Kidney (tissue), 11 donors: ENCODE measurements around the gene PARG. TPM values are rescaled to one million over a fixed set of nuclear protein-coding genes. Genes with fewer than 3 reads are reported as not detected.
"Not testable (repeated sequence)": the region's sequence is repeated elsewhere in the genome, so short reads cannot be mapped to it uniquely, and the experiment has no call there.

Experiments
- DNase-seq, 5 donors: peaks; one replicate each; pipeline ENCODE4 v3.0.0-alpha.2; 2013 to 2020
- FAIRE-seq: peaks from 2 replicates; lab custom pipeline; 2012; peaks lifted over from hg19 to GRCh38; lab: Jason Lieb, UNC
- H3K27ac ChIP-seq, 2 donors: one replicate each; pipeline ENCODE4 v1.7.0; 2013; ENCODE audit warnings: low read depth in 2 of 2, low read length in 2 of 2, inconsistent platforms in 1 of 2
- H3K27me3 ChIP-seq: one replicate; pipeline ENCODE4 v1.7.1; 2013; ENCODE audit warnings: low read length, inconsistent platforms; ENCODE audit not compliant: control insufficient read depth, insufficient read depth
- H3K36me3 ChIP-seq, 3 donors: one replicate each; pipeline versions ENCODE4 v1.7.0 to v1.7.1; 2013; ENCODE audit warnings: low read length in 3 of 3, control low read depth in 1 of 3, inconsistent platforms in 1 of 3; ENCODE audit not compliant: insufficient read depth in 3 of 3, control insufficient read depth in 2 of 3
- H3K4me1 ChIP-seq, 3 donors: one replicate each; pipeline versions ENCODE4 v1.7.0 to v1.7.1; 2013; ENCODE audit warnings: low read length in 3 of 3, inconsistent platforms in 1 of 3, low read depth in 1 of 3; ENCODE audit not compliant: control insufficient read depth in 2 of 3, insufficient read depth in 2 of 3
- H3K4me3 ChIP-seq, 3 donors: one replicate each; pipeline versions ENCODE4 v1.7.0 to v1.8.1; 2013; ENCODE audit warnings: low read length in 3 of 3, control low read depth in 1 of 3, inconsistent platforms in 1 of 3
- H3K9ac ChIP-seq, 3 donors: one replicate each; pipeline versions ENCODE4 v1.7.0 to v1.7.1; 2013; ENCODE audit warnings: low read length in 3 of 3, control low read depth in 1 of 3, inconsistent platforms in 1 of 3
- H3K9me3 ChIP-seq, 3 donors: one replicate each; pipeline versions ENCODE4 v1.7.0 to v1.7.1; 2013; ENCODE audit warnings: low read length in 3 of 3, control low read depth in 1 of 3, inconsistent platforms in 1 of 3; ENCODE audit not compliant: control insufficient read depth in 2 of 3, insufficient read depth in 1 of 3
- intact Hi-C: fragments of 100-400 bp; cut with DNase I; formaldehyde crosslinking; loops from one replicate; pipeline ENCODE4 v1.11.1; 2022
- polyA plus RNA-seq: library from polyadenylated mRNA; stranded (reverse); fragments of 350-450 nt; fragmentation: Illumina TruSeq; extraction: RNeasy Lipid Tissue Mini Kit (QIAGEN cat#74804); gene quantifications from one replicate; pipeline ENCODE4 v1.2.3, GENCODE V29; 2014; ENCODE audit warnings: low read depth, low replicate concordance; ENCODE audit not compliant: insufficient read depth
- total RNA-seq: library from RNA; stranded (reverse); fragmentation: NEBNext Ultra II Directional; extraction: Animal tissue kit (Norgen Biotek cat#: 25700); gene quantifications from one replicate; pipeline ENCODE4 v1.2.1, GENCODE V29; 2021
- donor health status: control.
- donor health status: control.
- donor health status: DM: yes; HTN: yes; CAD: no.
- donor health status: Normal renal cell carcinoma (clear cell type).

Gene PARG
- total and polyA plus RNA-seq, 2 donors from 2014 or later = 7.8 to 30.3 TPM

DNA sequence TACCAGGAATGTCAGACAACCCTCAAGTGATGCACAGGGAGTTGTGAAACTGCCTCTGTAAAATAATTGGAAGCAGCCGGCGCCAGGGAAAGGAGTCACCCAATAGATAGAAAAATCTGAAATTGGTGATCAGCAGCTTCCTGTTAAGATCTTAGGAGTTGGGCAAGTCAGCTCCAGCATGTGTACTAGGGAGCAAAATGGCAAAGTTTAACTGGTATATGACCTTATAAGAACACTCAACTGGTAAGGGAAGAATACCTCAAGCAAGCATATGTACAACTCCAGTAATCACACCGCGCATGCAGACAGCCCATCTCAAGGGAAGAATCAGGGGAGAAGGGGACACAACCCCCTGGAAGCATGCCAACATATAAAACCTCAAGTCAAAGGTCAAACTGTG lies 18.3 kb downstream of the PARG start:
- H3K4me3 ChIP-seq, H3K36me3 ChIP-seq, H3K27ac ChIP-seq, intact Hi-C loops, H3K9me3 ChIP-seq, FAIRE-seq, H3K9ac ChIP-seq, DNase-seq, H3K4me1 ChIP-seq, H3K27me3 ChIP-seq: not testable (repeated sequence)

GRCh38 chr10:49922041-49922440 lies 19.8 kb downstream of the PARG start:
- H3K27me3 ChIP-seq, H3K4me1 ChIP-seq, H3K36me3 ChIP-seq, H3K9ac ChIP-seq, H3K4me3 ChIP-seq, intact Hi-C loops, DNase-seq, H3K9me3 ChIP-seq, H3K27ac ChIP-seq, FAIRE-seq: not testable (repeated sequence)

- FAIRE-seq, intact Hi-C loops, H3K4me1 ChIP-seq, H3K36me3 ChIP-seq, H3K27me3 ChIP-seq, H3K9me3 ChIP-seq, H3K27ac ChIP-seq, DNase-seq, H3K9ac ChIP-seq, H3K4me3 ChIP-seq: not testable (repeated sequence)
These were observed 23.9 kb downstream of the PARG start for GRCh38 chr10:49917927-49918326.

DNA sequence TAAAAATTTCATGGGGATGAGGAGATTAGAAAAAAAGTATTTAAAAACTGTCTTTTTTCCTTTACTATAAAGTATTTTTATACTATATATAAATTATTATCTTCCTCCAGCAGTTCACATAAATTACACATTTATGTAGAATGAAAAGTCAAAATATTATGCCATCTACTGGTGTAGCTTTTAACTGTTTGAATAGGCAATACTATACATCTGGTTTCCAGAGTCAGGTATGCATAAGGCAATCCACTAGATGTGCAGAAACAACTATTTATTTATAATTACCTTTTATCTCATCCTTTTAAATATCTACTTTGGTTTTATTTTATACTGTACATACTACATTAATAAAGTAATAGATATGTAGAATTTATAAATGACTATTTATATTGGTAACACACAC lies 25.4 kb downstream of the PARG start:
- intact Hi-C loops, H3K36me3 ChIP-seq, H3K4me1 ChIP-seq, H3K9ac ChIP-seq, H3K9me3 ChIP-seq, H3K27ac ChIP-seq, DNase-seq, H3K27me3 ChIP-seq, H3K4me3 ChIP-seq: not testable (repeated sequence)
- peak; percentile 38 for FAIRE-seq

DNA sequence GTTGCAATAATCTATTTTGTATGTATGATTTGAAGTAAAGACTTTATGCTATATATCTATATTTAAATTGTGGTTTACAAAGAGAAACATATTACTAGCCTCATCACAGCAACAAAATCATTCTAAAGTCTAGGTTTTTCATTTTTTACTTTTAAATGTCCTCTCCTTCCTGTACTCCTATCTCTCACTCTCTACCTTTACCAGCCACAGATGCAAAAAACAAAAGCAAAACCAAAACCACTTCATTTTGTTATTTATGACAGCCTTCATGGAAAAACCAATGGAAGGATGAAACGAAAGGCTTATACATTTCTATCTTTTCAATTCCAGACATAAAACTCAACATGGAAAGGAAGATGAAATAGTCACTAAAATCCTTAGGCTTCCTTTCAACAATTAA lies 31.5 kb downstream of the PARG start:
- H3K36me3 ChIP-seq, FAIRE-seq, H3K9ac ChIP-seq, H3K27me3 ChIP-seq, H3K9me3 ChIP-seq, DNase-seq, H3K27ac ChIP-seq, H3K4me3 ChIP-seq, H3K4me1 ChIP-seq, intact Hi-C loops: not testable (repeated sequence)

GRCh38 chr10:49908290-49909080 lies 33.3 kb downstream of the PARG start:
- H3K36me3 ChIP-seq, H3K4me1 ChIP-seq, H3K9ac ChIP-seq, FAIRE-seq, H3K9me3 ChIP-seq, intact Hi-C loops, H3K27me3 ChIP-seq, H3K27ac ChIP-seq, H3K4me3 ChIP-seq: not testable (repeated sequence)
- DNase-seq = peak in 1 of 5 donors; percentile 13

DNA sequence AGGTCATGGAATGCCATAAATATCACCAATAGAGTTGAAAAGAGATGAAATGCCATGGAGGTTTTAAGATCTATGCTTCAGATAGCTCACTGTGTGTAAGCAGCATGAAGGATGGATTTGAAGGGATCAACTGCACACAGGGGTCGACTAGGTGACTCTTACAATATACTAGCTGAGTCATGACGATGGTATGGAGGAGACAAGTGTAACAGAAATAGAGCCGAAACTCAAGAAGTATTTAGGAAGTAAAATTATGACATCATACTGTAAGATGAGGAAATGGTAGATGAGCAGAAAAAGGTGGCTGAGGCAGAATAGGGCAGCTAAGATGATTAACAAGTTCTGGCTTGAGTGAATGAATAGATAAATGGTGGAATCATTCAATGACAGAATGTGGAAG lies 38.0 kb downstream of the PARG start:
- H3K27me3 ChIP-seq, H3K36me3 ChIP-seq, H3K4me3 ChIP-seq, H3K4me1 ChIP-seq, H3K27ac ChIP-seq, H3K9me3 ChIP-seq, H3K9ac ChIP-seq, DNase-seq, FAIRE-seq, intact Hi-C loops: not testable (repeated sequence)

DNA sequence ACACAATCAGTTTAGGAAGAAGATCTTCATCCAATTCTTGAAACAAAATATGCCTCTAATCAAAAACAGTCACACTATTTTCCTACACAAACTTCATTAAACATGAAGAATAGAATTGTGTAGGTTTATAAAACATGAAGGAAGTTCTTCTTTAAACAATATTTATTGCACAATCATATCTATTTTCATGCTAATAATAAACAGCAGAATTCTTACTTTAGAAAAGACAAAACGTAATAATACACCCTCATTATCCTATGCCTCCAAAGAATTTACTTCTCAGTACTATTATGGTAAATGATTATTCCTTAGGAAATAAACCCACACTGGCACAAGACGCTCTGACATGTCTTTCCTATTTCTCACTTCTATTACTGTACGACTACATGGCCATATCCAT lies 41.4 kb downstream of the PARG start:
- H3K36me3 ChIP-seq, H3K4me1 ChIP-seq, H3K9ac ChIP-seq, DNase-seq, H3K27ac ChIP-seq, H3K27me3 ChIP-seq, H3K9me3 ChIP-seq, FAIRE-seq, H3K4me3 ChIP-seq, intact Hi-C loops: not testable (repeated sequence)
